ENCODE measurements around the gene ST7.

DNA sequence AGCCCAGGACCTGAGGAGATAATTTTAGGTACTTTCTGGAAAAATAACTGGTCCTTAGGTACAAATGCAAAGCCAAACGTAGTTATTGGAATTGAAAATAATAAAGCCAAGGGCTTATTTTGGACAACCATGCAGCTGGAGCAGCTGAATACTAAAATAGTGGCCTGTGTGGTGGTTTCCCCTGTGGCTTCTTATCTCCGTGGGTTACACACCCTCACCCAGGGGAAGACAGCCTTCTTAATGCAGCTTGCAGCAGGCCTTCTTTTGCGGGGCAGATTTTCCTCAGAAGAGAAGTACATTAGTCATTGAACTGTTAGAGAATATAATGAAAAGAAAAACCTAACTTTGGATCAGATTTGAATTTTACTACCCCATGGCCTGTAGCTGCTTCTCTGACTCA lies 133.5 kb downstream of the ST7 start:
- TF ChIP-seq POLR2AphosphoS5 (IDR thresholded peaks at IDR 0.05) (no peak), EP300 (conservative IDR thresholded peaks at IDR 0.05; ENCODE audit: poor library complexity, severe bottlenecking) (no peak)
- TF ChIP-seq, protein P1, sequence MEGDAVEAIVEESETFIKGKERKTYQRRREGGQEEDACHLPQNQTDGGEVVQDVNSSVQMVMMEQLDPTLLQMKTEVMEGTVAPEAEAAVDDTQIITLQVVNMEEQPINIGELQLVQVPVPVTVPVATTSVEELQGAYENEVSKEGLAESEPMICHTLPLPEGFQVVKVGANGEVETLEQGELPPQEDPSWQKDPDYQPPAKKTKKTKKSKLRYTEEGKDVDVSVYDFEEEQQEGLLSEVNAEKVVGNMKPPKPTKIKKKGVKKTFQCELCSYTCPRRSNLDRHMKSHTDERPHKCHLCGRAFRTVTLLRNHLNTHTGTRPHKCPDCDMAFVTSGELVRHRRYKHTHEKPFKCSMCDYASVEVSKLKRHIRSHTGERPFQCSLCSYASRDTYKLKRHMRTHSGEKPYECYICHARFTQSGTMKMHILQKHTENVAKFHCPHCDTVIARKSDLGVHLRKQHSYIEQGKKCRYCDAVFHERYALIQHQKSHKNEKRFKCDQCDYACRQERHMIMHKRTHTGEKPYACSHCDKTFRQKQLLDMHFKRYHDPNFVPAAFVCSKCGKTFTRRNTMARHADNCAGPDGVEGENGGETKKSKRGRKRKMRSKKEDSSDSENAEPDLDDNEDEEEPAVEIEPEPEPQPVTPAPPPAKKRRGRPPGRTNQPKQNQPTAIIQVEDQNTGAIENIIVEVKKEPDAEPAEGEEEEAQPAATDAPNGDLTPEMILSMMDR (IDR thresholded peaks at IDR 0.05; ENCODE audit: poor library complexity, severe bottlenecking), result no peak
